Colonic mucosa (tissue), 4 donors: ENCODE results near the gene ATL1. TPM values are rescaled to one million over a fixed set of nuclear protein-coding genes. Genes with fewer than 3 reads are reported as not detected.

Source experiments
- DNase-seq: peaks from one replicate; pipeline ENCODE4 v3.0.0-alpha.2; 2020
- H3K27ac ChIP-seq: fragments of 200-600 bp; one replicate; pipeline ENCODE4 v1.8.0; 2021
- H3K27me3 ChIP-seq: fragments of 200-600 bp; one replicate; pipeline ENCODE4 v1.8.0; 2021
- H3K36me3 ChIP-seq: fragments of 200-600 bp; one replicate; pipeline ENCODE4 v1.8.0; 2021
- H3K4me1 ChIP-seq: fragments of 200-600 bp; one replicate; pipeline ENCODE4 v1.8.0; 2021; ENCODE audit warnings: mild to moderate bottlenecking
- H3K4me3 ChIP-seq: fragments of 200-600 bp; one replicate; pipeline ENCODE4 v1.8.0; 2021
- H3K9ac ChIP-seq, 2 donors: one replicate each; pipeline ENCODE4 v1.7.0; 2013; ENCODE audit warnings: control low read depth in 2 of 2, low read depth in 2 of 2, low read length in 2 of 2
- H3K9me3 ChIP-seq: fragments of 200-600 bp; one replicate; pipeline ENCODE4 v1.8.0; 2021
- intact Hi-C: fragments of 100-400 bp; cut with DNase I; formaldehyde crosslinking; loops from one replicate; pipeline ENCODE4 v1.14.1; 2022
- total RNA-seq, 2 donors: library from RNA; stranded (reverse); fragmentation: NEBNext Ultra II Directional in 1 of 2; extraction: Animal tissue kit (Norgen Biotek cat#: 25700) in 1 of 2; gene quantifications; one replicate each; pipeline ENCODE4 v1.2.1, GENCODE V29; 2021
- TF ChIP-seq, protein P1 (sequence below): fragments of 200-600 bp; IDR thresholded peaks from one replicate; pipeline ENCODE4 v1.8.0; 2022; ENCODE audit warnings: antibody characterized with exemption, mild to moderate bottlenecking
- donor health status: healthy.
- donor health status: DM: no; HTN: no; CAD: no.
- donor health status: DM: no; HTN: no; CAD: no.

ATL1 gene
- total RNA-seq, 2 donors from 2014 or later, result 4.3 to 11.9 TPM

- H3K36me3 ChIP-seq, result no peaks in the 10 kb centered on the region
- no peaks in the 10 kb centered on the region for H3K4me1 ChIP-seq
- H3K4me3 ChIP-seq, result no peak overlapping the region
- intact Hi-C loops, result no loop called here
- H3K27ac ChIP-seq, result no peak overlapping the region
- H3K9ac ChIP-seq, result no peak overlapping the region
- TF ChIP-seq, protein P1, sequence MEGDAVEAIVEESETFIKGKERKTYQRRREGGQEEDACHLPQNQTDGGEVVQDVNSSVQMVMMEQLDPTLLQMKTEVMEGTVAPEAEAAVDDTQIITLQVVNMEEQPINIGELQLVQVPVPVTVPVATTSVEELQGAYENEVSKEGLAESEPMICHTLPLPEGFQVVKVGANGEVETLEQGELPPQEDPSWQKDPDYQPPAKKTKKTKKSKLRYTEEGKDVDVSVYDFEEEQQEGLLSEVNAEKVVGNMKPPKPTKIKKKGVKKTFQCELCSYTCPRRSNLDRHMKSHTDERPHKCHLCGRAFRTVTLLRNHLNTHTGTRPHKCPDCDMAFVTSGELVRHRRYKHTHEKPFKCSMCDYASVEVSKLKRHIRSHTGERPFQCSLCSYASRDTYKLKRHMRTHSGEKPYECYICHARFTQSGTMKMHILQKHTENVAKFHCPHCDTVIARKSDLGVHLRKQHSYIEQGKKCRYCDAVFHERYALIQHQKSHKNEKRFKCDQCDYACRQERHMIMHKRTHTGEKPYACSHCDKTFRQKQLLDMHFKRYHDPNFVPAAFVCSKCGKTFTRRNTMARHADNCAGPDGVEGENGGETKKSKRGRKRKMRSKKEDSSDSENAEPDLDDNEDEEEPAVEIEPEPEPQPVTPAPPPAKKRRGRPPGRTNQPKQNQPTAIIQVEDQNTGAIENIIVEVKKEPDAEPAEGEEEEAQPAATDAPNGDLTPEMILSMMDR, result no peak
- no peak for DNase-seq
- no peaks in the 10 kb centered on the region for H3K9me3 ChIP-seq
- no peaks in the 10 kb centered on the region for H3K27me3 ChIP-seq
Observed at GRCh38 chr14:50631408-50631821, 71.5 kb downstream of the ATL1 start.

GRCh38 chr14:50633954-50634353, 74.0 kb downstream of the ATL1 start:
- H3K9ac ChIP-seq, result no peak overlapping the region
- H3K36me3 ChIP-seq, result no peaks in the 10 kb centered on the region
- DNase-seq, result no peak
- no peaks in the 10 kb centered on the region for H3K9me3 ChIP-seq
- H3K4me1 ChIP-seq, result no peaks in the 10 kb centered on the region
- no peaks in the 10 kb centered on the region for H3K27me3 ChIP-seq
- intact Hi-C loops, result no loop called here
- no peak overlapping the region for H3K27ac ChIP-seq
- TF ChIP-seq, protein P1, result no peak
- H3K4me3 ChIP-seq, result no peak overlapping the region

DNA sequence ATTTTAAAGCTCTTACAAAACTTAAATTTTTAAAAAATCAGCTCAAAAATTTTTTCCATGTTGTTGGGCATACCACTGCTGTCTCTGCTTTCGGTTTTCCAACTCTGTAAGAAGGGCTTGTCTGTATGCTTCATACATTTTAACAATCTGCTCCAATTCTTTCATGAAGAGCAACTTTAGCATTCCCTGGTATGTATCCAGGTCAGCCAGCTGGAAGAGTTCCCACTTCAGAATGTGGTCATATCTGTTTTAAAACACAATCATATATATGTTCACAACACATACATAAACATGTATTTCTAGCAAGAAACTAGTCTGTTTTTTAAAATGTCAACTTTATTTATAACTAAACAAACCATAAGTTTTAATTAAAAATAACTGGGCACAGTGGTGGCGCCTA, 75.2 kb downstream of the ATL1 start:
- no peaks in the 10 kb centered on the region for H3K36me3 ChIP-seq
- intact Hi-C loops, result no loop called here
- H3K27me3 ChIP-seq, result no peaks in the 10 kb centered on the region
- H3K4me1 ChIP-seq, result no peaks in the 10 kb centered on the region
- no peaks in the 10 kb centered on the region for H3K9me3 ChIP-seq
- TF ChIP-seq, protein P1, result no peak
- no peak overlapping the region for H3K9ac ChIP-seq
- DNase-seq, result no peak
- H3K4me3 ChIP-seq, result no peak overlapping the region
- H3K27ac ChIP-seq, result no peak overlapping the region

- TF ChIP-seq, protein P1, result no peak
- Histone ChIP-seq H3K36me3 (no peaks in the 10 kb centered on the region), H3K27ac (no peak overlapping the region), H3K4me3 (no peak overlapping the region), H3K27me3 (no peaks in the 10 kb centered on the region), H3K9ac (no peak overlapping the region), H3K4me1 (no peaks in the 10 kb centered on the region), H3K9me3 (no peaks in the 10 kb centered on the region)
- DNase-seq, result no peak
- intact Hi-C loops, result no loop called here
Observed at GRCh38 chr14:50647282-50647681, 87.3 kb downstream of the ATL1 start.

GRCh38 chr14:50647753-50648152, 87.8 kb downstream of the ATL1 start:
- TF ChIP-seq, protein P1, result no peak
- Histone ChIP-seq H3K9me3 (no peaks in the 10 kb centered on the region), H3K27me3 (no peaks in the 10 kb centered on the region), H3K36me3 (no peaks in the 10 kb centered on the region), H3K27ac (no peak overlapping the region), H3K4me1 (no peaks in the 10 kb centered on the region), H3K9ac (no peak overlapping the region), H3K4me3 (no peak overlapping the region)
- intact Hi-C loops, result no loop called here
- no peak for DNase-seq

- Histone ChIP-seq H3K9ac (no peak overlapping the region), H3K4me3 (no peak overlapping the region), H3K27me3 (no peaks in the 10 kb centered on the region), H3K4me1 (no peaks in the 10 kb centered on the region), H3K27ac (no peak overlapping the region), H3K9me3 (no peaks in the 10 kb centered on the region), H3K36me3 (no peaks in the 10 kb centered on the region)
- no peak for DNase-seq
- intact Hi-C loops, result no loop called here
- TF ChIP-seq, protein P1, result no peak
Observed at GRCh38 chr14:50649691-50650090, 89.7 kb downstream of the ATL1 start.
